ENCODE measurements around the gene SMAP2.
"Not testable (repeated sequence)": the region's sequence is repeated elsewhere in the genome, so short reads cannot be mapped to it uniquely, and the experiment has no call there.

Gene SMAP2

DNA sequence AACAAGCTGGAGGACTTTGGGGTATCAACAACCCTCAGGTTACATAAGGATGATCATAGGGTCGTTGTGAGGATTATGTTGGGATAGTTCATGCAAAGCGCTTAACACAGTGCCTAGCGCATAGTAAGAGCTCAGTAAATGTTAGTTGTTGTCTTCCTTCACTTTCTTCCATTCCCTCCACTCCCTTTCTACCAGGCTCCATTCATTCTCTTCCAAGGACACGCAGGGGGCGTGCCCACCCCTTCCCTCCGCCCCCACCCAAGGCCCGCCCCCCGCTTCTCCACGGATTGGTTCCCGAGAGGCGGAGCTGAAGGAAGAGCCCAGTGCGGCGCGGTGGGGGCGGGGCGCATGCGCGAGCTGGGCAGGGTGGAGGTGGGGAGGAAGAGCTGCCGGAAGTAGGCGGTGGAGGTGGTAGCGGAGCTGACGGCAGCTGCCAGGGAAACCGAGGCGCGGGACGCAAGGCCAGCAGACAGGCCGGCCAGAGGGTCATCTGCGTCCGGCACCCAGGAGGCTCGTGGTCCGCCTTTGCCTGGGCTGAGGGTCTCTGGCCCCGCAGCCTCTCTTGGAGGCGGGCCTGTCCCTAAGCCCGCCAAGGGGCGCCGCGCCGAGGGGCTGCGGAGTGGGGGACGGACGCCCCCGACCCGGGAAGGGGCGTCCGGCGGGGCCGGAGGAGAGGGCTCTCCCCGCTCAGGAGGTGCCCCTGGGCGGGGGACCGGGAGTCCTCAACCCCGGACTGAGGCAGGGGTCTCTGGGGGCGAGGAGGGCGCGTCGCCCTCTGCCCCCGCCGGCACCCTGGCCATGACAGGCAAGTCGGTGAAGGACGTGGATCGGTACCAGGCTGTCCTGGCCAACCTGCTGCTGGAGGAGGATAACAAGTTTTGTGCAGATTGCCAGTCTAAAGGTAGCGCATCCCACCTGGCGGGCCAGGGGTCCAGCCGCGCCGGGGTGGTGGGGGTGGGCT is at the start of gene SMAP2:
Gene SMAP2 (plus strand): TSS at position 405 of the 961 bp plus-strand sequence. CDS start 394 bp downstream, at position 799.
- peak; percentile 93 for DNase-seq

DNA sequence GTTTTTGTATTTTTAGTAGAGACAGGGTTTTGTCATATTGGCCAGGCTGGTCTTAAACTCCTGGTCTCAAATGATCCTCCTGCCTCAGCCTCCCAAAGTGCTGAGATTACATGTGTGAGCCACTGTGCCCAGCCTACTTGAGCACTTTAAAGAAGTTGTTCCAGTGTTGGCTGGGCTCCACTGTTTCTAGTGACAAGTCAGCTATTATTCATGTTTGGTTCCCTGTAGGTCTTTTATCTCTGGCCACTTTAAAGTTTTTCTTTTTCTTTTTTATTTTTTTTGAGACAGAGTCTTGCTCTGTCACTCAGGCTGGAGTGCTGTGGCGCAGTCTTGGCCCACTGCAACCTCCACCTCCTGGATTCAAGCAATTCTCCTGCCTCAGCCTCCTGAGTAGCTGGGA is 42.1 kb upstream of the SMAP2 start:
- DNase-seq, result not testable (repeated sequence)

DNA sequence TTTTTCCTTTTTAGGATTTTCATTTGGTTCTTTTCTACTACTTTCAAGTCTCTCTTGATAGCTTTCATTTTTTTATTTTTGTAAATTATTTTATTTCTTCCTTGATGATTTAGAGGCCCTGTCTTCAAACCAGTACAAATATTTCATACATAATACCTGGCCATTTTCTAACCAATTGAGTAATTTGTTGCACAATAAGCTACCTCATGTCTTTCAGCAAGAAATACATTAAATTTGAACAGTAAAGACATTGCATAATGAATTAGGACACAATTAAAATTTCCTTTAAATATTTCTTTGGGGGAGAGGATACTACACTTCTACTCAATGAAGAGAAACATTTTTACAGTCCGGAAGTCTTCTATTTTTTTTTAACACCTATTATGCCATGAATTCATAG is 40.8 kb upstream of the SMAP2 start:
- no peak for DNase-seq

DNA sequence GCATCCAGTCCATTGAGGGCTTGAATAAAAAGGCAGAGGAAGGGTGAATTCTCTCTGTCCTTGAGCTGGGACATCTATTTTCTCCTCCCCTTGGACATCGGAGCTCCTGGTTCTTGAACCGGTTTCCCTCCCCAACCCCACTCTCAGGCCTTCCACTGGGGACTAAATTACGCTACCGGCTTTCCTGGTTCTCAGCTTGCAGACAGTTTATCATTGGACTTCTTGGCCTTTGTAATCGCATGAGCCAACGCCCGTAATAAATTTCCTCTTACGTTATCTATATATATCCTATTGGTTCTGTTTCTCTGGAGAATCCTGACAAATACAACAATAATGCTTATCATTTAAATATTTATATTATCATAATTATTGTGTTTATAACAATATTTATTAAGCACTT is 36.1 kb upstream of the SMAP2 start:
- DNase-seq, result no peak

DNA sequence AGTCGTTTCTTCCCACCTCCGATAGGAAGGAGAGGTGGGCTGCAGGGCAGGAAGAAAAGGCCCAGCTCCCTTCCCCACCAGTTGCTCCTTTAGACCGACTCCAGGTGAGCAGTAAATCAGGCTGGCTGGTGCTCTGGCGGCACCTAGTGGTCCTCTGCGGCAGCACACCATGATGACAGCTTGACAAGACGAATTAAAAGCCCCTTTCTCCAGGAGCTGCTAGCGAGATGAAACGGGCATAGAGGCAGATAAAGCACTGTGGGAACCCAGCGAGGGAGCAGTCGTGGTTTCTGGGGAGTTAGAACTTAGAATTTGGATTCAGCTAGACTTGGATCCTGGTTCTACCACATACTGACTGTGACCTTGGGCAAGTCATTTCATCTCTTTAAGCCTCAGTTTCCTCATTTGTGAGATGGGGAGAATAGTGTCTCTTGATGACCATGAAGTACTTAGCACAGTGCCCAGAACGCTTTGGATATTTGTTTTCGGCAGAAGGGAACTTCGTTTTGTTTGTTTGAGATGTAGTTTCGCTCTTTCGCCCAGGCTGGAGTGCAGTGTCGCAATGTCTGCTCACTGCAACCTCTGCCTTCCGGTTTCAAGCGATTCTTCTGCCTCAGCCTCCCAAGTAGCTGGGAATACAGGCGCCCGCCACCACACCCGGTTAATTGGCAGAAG is 34.6 kb upstream of the SMAP2 start:
- DNase-seq, result peak; percentile 67 to 69

GRCh38 chr1:40339420-40340323 is 33.9 kb upstream of the SMAP2 start:
- DNase-seq, result no peak

- DNase-seq, result no peak
Measured at GRCh38 chr1:40341491-40342380, 31.8 kb upstream of the SMAP2 start.

DNA sequence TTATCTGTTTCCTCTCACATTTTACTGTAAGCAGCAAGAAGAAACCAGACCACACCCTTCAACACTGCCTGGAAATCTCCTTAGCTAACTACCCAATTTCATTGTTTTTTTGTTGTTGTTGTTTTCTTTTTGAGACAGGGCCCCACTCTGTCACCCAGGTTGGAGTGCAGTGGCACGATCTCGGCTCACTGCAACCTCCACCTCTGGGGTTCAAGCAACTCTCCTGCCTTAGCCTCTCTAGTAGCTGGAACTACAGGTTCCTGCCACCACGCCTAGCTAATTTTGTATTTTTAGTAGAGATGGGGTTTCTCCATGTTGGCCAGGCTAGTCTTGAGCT is 31.2 kb upstream of the SMAP2 start:
- DNase-seq, result not testable (repeated sequence)

- DNase-seq, result no peak
Measured at GRCh38 chr1:40344597-40344996, 28.9 kb upstream of the SMAP2 start.

DNA sequence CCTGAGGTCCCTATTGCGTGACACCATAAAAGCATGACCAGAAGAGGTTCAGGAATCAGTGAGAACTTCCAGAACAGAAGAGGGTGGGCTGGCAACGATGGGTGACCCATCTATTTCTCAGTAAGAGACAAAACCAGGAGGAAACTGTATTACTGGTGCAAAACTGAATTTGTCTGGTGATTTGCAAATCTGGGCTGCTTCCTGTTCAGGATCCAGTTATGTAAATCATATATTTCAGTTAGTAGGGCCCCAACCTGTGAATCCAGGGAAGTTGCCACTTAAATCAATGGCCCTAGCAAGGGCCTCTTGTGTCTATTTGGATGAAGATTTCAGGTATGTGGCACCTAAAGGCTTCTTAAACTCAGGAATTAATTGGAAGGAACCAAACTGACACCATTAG is 23.1 kb upstream of the SMAP2 start:
- no peak for DNase-seq

GRCh38 chr1:40351124-40351523 is 22.4 kb upstream of the SMAP2 start:
- no peak for DNase-seq

DNA sequence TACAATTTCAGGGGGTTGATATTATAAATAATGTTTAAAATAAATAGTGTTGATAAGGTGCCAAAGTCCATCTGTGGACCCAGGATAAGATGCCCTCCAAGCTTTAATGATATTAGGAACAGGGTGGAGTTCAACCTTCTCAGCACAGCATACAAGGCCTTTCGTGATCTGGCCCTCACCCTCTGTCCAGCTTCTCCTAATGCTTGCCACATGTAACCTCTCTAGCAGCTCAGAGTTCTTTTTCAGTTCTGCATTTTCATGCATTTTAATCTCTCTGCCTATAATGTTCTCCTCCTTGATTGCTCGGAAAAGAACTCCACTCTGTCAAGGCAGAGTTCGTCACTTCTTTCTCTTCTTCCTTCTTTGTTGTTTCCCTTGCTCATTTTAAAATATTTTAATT is 21.4 kb upstream of the SMAP2 start:
- DNase-seq, result no peak

DNA sequence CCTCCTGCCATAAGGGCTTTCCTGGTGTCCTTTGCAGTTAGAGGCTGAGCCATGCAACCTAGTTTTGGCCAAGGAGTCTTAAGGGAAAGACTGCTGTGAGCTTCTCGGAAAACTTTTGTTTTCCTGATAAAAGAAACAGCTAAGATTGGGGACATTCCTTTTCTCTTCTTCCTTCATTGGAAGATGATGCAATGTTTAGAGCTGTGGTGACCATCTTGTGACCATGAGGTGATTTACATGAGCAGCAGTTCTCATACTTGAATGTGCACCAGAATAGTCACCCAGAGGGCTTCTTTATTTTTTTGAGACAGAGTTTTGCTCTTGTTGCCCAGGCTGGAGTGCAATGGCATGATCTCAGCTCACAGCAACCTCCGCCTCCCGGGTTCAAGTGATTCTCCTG is 20.4 kb upstream of the SMAP2 start:
- DNase-seq, result no peak

DNA sequence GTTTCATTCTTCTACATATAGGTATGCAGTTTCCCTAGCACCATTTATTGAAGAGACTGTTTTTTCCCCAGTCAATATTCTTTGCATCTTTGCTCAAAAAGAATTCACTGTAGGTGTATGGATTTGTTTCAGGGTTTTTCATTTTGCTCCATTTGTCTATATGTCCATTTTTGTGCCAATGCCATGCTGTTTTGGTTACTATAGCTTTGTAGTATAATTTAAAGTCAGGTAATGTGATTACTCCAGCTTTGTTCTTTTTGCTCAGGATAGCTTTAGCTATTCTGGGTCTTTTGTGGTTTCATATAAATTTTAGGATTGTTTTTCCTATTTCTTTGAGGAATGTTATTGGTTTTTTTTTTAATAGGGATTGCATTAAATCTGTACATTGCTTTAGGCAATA is 15.9 kb upstream of the SMAP2 start:
- DNase-seq, result no peak

- DNase-seq, result no peak
Measured at GRCh38 chr1:40360631-40361030, 12.9 kb upstream of the SMAP2 start.

- no peak for DNase-seq
Measured at GRCh38 chr1:40361201-40361600, 12.3 kb upstream of the SMAP2 start.

GRCh38 chr1:40361637-40362036 is 11.9 kb upstream of the SMAP2 start:
- no peak for DNase-seq

- DNase-seq, result no peak
Measured at GRCh38 chr1:40362199-40362598, 11.3 kb upstream of the SMAP2 start.

DNA sequence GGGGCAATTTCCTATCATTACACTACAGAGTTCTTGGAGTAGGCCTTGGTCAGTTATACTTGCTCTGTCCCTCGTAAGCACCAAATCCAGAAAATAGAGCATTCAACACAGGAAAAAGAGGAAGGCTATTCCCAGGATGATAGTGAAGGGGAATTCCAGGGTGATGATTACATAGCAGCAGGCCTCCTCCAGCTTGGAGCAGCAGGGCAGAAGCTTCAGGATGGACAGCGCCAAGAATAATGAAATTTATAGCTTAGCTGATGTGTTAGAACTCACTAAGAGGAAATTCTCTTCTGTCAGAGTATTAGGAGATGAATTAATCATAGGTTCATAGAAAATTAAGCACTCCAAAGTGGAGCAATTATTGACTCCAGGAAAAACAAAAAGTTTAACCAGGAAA is 10.8 kb upstream of the SMAP2 start:
- DNase-seq, result no peak

GRCh38 chr1:40363721-40364120 is 9.8 kb upstream of the SMAP2 start:
- DNase-seq, result no peak

GRCh38 chr1:40371707-40372258 is 1.7 kb upstream of the SMAP2 start:
- no peak for DNase-seq
